ENCODE measurements around the gene CTSW.

The CTSW gene

GRCh38 chr11:65932558-65932919, 52.9 kb downstream of the CTSW start:
- DNase-seq, result no peak
